ENCODE data around the gene PRDM16. TPM values are rescaled to one million over a fixed set of nuclear protein-coding genes. Genes with fewer than 3 reads are reported as not detected.

PRDM16 gene
- total RNA-seq, 4 donors from 2014 or later: 0.26 to 7.7 (median 0.35) TPM; not detected in 1

DNA sequence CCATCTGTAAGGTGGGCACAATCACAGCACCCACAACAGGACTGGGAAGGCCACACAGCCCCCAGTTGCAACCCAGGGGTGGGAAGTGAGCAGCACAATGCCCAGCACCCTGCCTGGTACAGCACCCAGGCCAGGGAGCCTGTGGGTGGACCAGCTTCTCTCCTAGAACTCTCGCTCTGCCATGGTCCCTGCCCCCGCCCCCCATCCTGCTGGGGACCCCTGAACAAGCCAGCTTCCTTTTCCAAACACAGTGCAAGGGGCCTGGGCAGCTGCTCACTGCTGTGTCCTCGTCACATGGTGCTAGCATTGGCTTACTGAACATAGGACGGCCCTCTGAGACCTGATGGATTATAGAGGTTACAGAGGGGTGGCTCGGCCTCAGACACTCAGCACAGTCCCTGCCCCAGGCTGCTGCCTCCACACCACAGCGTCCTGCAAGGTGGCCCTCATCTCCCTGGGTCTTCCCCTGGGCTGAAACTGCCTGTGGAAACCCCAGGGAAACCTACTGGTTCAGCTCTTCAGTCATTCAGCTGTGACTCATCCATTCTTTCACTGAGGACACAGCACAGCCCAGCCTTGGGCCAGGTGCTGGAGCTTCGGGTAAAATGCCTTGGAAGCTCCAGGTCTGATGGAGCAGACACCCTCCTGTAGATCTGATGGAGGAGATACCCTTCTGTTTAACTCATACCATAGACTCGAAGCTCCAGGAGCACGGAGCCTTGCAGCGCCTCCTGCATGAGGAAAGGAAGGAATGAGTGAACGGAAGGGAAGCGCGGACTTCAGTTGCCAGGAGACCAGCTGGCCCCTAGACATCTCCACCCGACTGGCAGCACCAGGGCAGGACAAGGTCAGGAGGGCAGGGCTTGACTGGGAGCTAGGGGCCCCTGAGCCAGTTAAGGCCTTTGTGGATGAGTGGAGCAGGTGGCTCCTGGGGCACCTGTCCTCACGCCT is 8.1 kb upstream of the PRDM16 start:
- no peak overlapping the region for H3K4me3 ChIP-seq
- H3K4me1 ChIP-seq: peaks cover 0 to 5% of the 10 kb centered on the region in 2 donors
- no peaks in the 10 kb centered on the region for H3K9me3 ChIP-seq
- no peak for DNase-seq
- H3K36me3 ChIP-seq: no peaks in the 10 kb centered on the region
- TF ChIP-seq, protein P1, sequence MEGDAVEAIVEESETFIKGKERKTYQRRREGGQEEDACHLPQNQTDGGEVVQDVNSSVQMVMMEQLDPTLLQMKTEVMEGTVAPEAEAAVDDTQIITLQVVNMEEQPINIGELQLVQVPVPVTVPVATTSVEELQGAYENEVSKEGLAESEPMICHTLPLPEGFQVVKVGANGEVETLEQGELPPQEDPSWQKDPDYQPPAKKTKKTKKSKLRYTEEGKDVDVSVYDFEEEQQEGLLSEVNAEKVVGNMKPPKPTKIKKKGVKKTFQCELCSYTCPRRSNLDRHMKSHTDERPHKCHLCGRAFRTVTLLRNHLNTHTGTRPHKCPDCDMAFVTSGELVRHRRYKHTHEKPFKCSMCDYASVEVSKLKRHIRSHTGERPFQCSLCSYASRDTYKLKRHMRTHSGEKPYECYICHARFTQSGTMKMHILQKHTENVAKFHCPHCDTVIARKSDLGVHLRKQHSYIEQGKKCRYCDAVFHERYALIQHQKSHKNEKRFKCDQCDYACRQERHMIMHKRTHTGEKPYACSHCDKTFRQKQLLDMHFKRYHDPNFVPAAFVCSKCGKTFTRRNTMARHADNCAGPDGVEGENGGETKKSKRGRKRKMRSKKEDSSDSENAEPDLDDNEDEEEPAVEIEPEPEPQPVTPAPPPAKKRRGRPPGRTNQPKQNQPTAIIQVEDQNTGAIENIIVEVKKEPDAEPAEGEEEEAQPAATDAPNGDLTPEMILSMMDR (IDR thresholded peaks at IDR 0.05): no peak
- TF ChIP-seq POLR2A (IDR thresholded peaks at IDR 0.05): no peak
- H3K27me3 ChIP-seq: peaks cover 17 to 40% of the 10 kb centered on the region in 2 donors
- intact Hi-C loops (cut with DNase I; ENCODE audit: low total_unique reads): no loop called here
- no peak overlapping the region for H3K27ac ChIP-seq

DNA sequence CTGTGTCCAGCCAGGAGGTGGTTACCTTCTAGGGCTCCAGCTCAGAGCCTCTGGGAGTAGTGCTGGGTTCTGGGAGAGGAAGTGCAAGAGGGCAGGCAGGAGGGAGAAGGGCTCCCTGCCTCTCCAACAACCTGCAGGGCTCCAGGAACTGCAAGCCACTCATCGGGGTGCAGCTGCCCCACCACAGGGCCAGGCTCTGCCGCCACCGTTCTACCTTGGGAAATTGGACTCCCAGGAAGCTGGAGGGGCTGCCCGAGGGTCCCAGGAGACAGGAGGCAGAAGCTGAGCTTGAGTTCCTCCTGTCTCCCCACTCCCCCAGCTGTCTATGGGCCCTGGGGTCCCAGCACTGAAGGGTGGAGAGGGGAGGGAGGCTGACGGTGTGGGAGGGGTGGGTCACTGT is 7.4 kb upstream of the PRDM16 start:
- no peak for DNase-seq

DNA sequence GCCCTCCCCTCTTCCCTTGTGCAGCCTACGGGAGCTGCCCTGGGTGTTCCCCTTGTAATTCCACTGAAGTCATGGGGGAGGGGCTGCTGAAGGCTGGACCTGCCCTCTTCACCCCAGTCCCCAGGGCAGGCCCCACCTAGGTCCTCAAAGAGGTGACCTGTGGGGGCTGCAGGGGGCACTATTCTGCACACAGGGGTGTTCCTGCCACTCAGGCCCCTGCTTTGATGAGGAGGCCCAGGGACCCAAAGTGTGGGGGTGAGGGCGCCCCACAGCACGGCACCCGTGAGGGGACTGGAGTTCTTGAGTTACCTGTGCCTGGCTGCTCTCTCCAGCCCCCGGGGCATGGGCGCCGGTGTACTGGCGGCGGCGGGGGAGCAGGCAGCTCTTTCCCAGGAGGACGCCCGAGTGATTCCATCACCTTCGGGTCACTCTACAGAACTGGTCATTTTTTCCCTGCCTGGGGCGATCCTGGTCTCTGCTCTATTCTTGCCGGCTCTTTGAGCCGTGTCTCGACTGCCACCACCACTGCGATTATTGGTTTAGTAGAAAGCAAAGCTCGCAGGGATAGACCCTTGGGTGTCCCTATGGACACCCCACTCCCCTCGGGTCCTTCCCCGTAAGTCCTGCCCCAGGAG is 6.9 kb upstream of the PRDM16 start:
- TF ChIP-seq, protein P1 (IDR thresholded peaks at IDR 0.05): no peak
- no peak for TF ChIP-seq POLR2A (IDR thresholded peaks at IDR 0.05)
- no peak overlapping the region for H3K4me3 ChIP-seq
- peaks cover 17 to 52% of the 10 kb centered on the region in 2 donors for H3K27me3 ChIP-seq
- DNase-seq: no peak
- no peak overlapping the region for H3K27ac ChIP-seq
- H3K4me1 ChIP-seq: peaks cover 0 to 5% of the 10 kb centered on the region in 2 donors
- intact Hi-C loops (cut with DNase I; ENCODE audit: low total_unique reads): no loop called here
- no peaks in the 10 kb centered on the region for H3K36me3 ChIP-seq
- no peaks in the 10 kb centered on the region for H3K9me3 ChIP-seq

More for the DNA sequence above, 7.4 kb upstream of the PRDM16 start:
- Histone ChIP-seq H3K4me3 (no peak overlapping the region), H3K9me3 (no peaks in the 10 kb centered on the region), H3K27ac (no peak overlapping the region), H3K27me3 (peaks cover 17 to 47% of the 10 kb centered on the region in 2 donors), H3K36me3 (no peaks in the 10 kb centered on the region), H3K4me1 (peaks cover 0 to 5% of the 10 kb centered on the region in 2 donors)
- TF ChIP-seq POLR2A (IDR thresholded peaks at IDR 0.05): no peak
- TF ChIP-seq, protein P1 (IDR thresholded peaks at IDR 0.05): no peak
- intact Hi-C loops (cut with DNase I; ENCODE audit: low total_unique reads): no loop called here

- Histone ChIP-seq H3K27me3 (peaks cover 22 to 59% of the 10 kb centered on the region in 2 donors), H3K9me3 (no peaks in the 10 kb centered on the region), H3K36me3 (no peaks in the 10 kb centered on the region), H3K27ac (no peak overlapping the region), H3K4me1 (peaks cover 0 to 8% of the 10 kb centered on the region in 2 donors), H3K4me3 (no peak overlapping the region)
- TF ChIP-seq, protein P1 (IDR thresholded peaks at IDR 0.05): no peak
- no peak for TF ChIP-seq POLR2A (IDR thresholded peaks at IDR 0.05)
- intact Hi-C loops (cut with DNase I; ENCODE audit: low total_unique reads): no loop called here
- DNase-seq: no peak
These were observed 6.2 kb upstream of the PRDM16 start for GRCh38 chr1:3062616-3063378.

Data from uterus (tissue), 4 donors.